GM21825 (cell line): ENCODE results near the gene VIPR1.
"Not testable (repeated sequence)": the region's sequence is repeated elsewhere in the genome, so short reads cannot be mapped to it uniquely, and the experiment has no call there.

ENCODE experiments used
- ATAC-seq: cut with Tn5 transposase; IDR thresholded peaks from one replicate; pipeline ENCODE4 v1.9.1; 2021; ENCODE audit warnings: mild to moderate bottlenecking, moderate library complexity; ENCODE audit not compliant: unreplicated experiment

VIPR1 gene

DNA sequence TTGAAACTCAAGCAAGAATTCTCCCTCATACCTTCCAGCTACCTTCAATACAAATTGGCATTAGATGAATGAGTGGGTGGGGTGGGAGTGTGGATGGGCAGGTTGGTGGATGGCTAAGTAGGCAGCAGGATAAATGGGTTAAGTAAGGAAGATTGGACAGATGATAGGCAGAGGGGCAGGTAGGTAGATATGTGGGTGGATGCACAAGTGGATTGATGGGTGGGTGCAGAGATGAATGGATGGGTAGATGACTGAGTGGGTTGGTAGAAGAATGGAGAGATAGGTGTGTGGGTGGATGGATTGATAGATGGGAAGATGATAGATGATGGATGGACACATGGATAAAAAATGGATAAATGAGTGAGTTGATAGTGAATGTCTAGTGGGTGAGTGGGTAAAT is 27.6 kb downstream of the VIPR1 start:
- ATAC-seq, result no peak

- ATAC-seq, result no peak
Observed at GRCh38 chr3:42531470-42531869, 29.0 kb downstream of the VIPR1 start.

- no peak for ATAC-seq
Observed at GRCh38 chr3:42532229-42532628, 29.8 kb downstream of the VIPR1 start.

DNA sequence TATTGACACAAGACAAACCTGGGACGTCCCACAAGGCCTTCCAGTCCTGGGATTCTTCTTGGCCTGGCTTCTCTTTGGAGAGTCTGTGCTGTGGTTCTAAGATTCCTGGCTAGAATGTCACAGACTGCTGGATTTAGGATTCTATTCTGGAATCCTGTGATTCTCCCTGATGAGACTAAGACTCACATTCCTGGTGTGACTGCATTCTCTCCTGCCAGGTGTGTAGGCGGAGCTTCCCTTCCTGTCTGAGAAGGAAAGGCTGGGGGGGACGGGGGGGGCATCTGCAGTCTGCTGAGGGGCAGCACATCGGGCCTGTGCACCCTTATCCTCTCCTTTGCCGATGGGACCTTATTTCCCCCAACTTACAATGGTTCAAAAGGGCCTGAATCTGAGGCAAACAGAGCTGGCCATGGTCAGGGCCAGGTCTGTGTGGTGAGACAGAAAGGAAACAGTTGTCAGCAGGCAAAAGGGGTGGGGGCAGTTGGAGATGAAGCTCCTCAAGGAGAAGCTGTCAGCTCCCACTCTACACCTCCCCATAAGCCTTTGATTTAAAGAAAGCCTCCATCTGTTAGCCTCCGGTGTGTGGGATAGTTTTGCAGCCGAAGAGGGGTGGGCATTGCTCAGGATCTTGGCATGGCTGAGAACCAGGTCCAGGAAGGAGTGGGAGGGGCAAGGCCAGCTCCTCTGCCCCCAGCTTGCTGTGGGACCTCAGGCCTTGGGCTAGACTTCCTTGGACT is 30.9 kb downstream of the VIPR1 start:
- no peak for ATAC-seq

DNA sequence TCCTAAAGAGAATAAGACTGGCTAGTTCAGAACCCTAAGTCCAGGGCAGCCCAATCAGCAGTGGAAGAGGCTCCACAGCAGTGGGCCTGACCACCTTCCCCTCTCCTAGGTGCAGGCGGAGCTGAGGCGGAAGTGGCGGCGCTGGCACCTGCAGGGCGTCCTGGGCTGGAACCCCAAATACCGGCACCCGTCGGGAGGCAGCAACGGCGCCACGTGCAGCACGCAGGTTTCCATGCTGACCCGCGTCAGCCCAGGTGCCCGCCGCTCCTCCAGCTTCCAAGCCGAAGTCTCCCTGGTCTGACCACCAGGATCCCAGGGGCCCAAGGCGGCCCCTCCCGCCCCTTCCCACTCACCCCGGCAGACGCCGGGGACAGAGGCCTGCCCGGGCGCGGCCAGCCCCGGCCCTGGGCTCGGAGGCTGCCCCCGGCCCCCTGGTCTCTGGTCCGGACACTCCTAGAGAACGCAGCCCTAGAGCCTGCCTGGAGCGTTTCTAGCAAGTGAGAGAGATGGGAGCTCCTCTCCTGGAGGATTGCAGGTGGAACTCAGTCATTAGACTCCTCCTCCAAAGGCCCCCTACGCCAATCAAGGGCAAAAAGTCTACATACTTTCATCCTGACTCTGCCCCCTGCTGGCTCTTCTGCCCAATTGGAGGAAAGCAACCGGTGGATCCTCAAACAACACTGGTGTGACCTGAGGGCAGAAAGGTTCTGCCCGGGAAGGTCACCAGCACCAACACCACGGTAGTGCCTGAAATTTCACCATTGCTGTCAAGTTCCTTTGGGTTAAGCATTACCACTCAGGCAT is 33.7 kb downstream of the VIPR1 start:
- no peak for ATAC-seq

- no peak for ATAC-seq
Observed at GRCh38 chr3:42537350-42537749, 34.9 kb downstream of the VIPR1 start.

DNA sequence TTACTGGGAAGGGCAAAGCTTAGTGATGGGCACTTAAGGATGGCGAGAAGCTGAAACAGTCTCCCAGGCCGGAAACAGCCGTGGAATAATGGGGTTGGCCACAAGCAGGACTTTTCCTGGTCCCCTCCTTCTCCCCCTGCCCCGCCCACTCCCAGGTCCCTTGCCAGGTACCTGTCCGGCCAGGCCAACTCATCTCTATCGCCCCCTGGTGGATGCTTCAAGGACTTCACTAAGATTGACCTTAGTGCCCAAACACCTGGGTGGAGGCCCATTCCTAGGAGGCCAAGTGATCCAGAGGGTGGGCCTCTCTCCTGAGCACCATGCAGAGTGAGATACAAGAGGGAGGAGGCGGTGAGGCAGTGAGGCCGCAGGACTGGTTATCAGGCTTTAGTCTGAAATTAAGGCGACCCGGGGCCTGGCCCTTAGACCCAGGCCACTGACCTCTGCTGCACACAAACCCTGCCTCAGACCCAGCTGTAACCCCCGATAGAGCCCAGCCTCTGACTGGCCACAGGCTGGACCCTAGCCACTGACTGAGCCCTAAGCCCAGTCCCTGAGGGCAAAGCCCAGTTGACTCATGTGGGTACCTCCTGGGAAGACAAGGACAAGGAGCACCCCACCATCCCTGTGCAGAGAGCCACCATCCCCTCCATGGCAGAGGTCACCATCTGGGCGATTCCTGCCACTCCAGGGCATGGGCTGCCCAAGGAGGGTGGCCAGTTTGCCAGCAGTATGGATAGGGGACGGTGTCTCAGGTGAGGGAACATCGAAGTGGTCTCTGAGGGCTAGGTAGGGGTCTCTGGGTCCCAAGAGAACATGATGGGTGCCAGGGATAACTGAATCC is 37.6 kb downstream of the VIPR1 start:
- ATAC-seq, result no peak

- no peak for ATAC-seq
Observed at GRCh38 chr3:42541079-42541478, 38.6 kb downstream of the VIPR1 start.

- no peak for ATAC-seq
Observed at GRCh38 chr3:42544492-42545283, 42.2 kb downstream of the VIPR1 start.

DNA sequence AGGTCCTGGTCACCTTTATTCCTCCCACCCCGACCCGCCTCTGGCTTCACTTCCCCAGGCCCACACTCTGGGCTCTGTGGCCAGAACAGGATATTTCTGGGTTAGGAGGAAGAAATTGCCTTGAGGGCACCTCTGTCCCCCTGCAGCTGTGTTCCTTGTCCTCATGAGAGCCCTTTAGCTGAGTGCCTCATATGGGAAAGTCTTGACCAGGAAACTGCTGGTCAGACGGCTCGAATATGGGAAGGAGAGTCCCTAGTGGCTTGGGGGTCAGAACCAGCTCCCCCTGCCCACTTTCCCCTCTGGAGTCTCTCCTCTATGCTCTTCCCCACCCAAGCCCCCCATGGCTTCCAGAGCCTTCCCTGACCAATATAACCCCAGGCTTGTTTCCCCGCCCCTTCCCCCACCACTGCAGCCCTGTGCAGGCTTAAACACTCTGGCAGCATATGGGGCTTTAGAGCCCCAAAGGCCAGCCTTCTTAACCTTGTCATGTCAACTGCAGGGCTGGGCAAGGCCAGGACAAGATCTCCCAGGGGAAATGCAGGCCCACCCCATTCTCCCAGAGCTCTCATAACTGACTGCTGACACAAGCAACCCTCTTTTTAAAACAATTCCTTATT is 42.9 kb downstream of the VIPR1 start:
- ATAC-seq, result no peak

- ATAC-seq, result no peak
Observed at GRCh38 chr3:42546691-42547213, 44.3 kb downstream of the VIPR1 start.

DNA sequence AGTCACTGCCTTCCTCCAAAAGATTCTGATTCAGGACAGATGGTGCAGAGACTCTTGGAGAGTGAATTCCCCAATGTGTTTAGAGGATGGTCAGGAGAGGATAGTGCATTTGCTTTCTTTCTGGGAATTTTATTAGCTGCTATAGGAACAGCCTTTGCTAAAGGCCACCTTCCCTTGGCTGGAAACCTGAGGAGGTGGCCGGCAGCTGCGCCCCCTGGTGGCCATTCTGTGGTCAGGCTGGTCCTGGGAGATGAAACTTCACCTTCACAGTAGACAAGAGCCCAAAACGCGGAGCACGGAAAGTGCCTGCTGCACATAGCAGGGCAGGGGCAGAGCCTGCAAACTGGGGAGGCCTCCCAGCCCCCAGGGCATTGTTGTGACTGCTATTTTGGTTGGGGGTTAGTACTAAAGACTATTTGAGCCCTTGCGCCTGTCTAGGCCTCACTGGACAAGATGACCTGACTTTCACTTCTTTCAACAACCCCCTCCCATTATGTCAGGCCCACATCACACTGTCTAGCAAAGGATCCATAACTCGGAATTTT is 45.0 kb downstream of the VIPR1 start:
- no peak for ATAC-seq

DNA sequence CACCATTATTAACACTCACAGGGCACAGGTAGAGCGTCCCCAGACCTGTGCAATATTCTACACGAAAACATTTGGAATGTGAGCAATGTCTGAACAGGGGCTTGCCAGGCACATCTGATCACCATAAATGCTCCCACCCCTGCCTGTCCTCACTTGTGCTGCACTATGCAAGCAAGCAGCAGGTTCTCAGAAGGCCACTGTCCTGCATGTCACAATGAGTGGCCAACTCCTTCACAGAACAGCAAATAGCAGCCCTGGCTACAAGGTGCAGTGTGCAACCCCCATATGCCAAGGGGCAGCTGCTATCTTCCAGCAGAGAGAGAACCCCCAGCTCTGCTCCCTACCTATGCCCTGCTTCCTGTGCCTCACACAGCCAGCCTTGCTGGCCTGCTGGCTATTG is 46.7 kb downstream of the VIPR1 start:
- ATAC-seq, result no peak

DNA sequence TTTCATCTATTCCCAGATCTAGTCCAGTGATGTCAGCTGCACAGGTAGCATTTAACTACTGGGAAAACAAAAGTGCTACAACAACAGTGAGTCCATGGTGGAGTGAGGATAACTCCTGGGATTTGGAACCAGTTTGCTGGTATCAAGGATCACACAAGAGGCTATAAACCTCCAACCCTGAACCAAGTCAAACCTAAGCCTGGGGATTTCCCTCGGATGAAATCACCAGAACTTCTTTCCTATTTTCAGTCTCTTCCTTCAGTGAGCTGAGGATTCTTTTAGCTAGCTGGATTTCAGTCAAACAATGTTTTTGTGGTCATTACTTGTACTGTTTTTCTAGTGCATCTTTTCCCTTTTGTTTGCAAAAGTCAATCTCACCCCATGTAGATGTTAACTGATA is 47.8 kb downstream of the VIPR1 start:
- no peak for ATAC-seq

- no peak for ATAC-seq
Observed at GRCh38 chr3:42552830-42553229, 50.4 kb downstream of the VIPR1 start.

DNA sequence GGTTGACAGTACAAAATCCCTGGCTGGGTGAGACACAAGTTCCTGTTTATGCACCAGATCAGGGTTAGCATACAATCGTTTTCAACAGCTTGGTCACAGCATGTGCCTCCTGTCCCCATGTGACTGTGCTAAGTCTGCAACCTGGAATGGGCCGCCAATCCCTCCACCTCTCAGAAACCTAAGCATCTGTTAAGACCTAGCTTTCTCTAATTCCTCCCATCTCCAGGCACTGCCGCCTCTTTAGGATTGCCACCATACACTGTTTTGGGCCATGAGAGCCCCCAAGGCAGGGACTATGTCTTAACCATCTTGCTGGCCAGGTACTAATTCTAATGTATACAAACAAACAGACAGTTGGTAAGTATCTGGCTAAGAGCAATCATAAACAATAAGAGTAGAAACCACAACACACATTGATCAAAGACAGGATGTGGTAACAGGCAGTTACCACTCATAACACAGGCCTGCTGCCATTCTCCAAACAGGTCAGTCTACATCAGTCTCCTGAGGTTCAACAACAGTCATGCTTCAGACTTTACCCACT is 53.7 kb downstream of the VIPR1 start:
- ATAC-seq, result peak; percentile 79

DNA sequence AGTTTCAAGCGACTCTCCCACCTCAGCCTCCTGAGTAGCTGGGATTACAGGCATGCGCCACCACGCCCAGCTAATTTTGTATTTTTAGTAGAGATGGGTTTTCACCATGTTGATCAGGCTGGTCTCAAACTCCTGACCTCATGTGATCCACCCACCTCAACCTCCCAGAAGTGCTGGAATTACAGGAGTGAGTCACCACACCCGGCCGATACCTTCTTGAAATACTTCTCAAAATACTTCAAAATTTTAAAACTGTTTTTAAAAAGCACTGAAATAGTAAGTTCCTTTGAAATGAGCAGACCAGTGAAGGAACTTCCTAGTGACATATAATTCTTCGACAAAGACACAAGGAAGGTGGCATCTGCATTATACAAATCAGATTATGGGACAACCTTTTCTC is 54.4 kb downstream of the VIPR1 start:
- ATAC-seq, result not testable (repeated sequence)

DNA sequence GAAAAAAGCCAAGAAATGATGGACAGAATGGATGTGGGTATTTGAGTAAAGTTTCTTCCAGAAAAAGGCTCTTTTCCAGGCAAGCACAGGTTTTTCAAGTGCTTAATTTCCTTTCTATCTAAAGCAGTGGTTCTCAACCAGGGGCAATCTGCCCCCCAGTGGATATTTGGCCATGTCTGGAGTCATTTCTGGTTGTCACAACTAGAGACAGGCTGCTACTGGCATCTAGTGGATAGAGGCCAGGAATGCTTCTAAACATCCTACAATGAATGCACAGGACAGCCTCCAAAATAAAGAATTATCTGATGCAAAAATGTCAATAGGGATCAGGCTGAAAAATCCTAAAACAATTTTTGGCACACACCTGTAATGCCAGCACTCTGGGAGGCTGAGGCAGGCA is 55.4 kb downstream of the VIPR1 start:
- ATAC-seq, result no peak
